Caco-2 (cell line): ENCODE data around the gene RAD51B. TPM values are rescaled to one million over a fixed set of nuclear protein-coding genes. Genes with fewer than 3 reads are reported as not detected.
A peak's percentile ranks its signal among the peaks of the same experiment; 100 is the strongest.

Experiments used
- BruUV-seq: library from RNA; stranded (reverse); fragments of 400-500 nt; replicated peaks from 2 replicates; lab custom pipeline; 2021; lab: Mats Ljungman, UMichigan
- CTCF ChIA-PET: fragments of 300-600 bp; sonication (Branson Sonifier 250); formaldehyde crosslinking; loops from one replicate; lab custom pipeline; 2022; ENCODE audit warnings: antibody characterized with exemption; lab: Charles Lee
- POLR2A ChIA-PET: fragments of 300-600 bp; sonication (Branson Sonifier 250); formaldehyde crosslinking; loops from one replicate; lab custom pipeline; 2022; ENCODE audit warnings: antibody characterized with exemption; lab: Charles Lee
- DNase-seq, 2 experiments: peaks; one replicate each; pipeline versions ENCODE4 v3.0.0 to v3.0.0-alpha.2; 2020 to 2022
- H3K27me3 ChIP-seq: replicated peaks from 2 replicates; pipeline ENCODE4 v1.6.0; 2011; ENCODE audit warnings: low read length; ENCODE audit not compliant: control insufficient read depth, insufficient read depth
- H3K36me3 ChIP-seq: 2 replicates; pipeline ENCODE4 v1.5.1; 2011; ENCODE audit warnings: low read length; ENCODE audit not compliant: control insufficient read depth, insufficient read depth
- H3K4me1 ChIP-seq: fragments of 250-450 bp; sonication (Bioruptor Pico); 2 replicates; pipeline ENCODE4 v1.5.1; 2020; ENCODE audit warnings: mild to moderate bottlenecking
- H3K4me3 ChIP-seq: 2 replicates; pipeline ENCODE4 v1.5.1; 2011; ENCODE audit warnings: low read depth, mild to moderate bottlenecking, control low read depth, low read length
- H3K9me3 ChIP-seq: fragments of 250-450 bp; sonication (Bioruptor Pico); 2 replicates; pipeline ENCODE4 v1.5.1; 2020; ENCODE audit warnings: mild to moderate bottlenecking, moderate library complexity
- H3K27ac Mint-ChIP-seq: one replicate; pipeline ENCODE4 v1.8.0; 2022; ENCODE audit warnings: mixed read lengths; ENCODE audit not compliant: unreplicated experiment
- H3K27me3 Mint-ChIP-seq: one replicate; pipeline ENCODE4 v1.8.0; 2022; ENCODE audit warnings: mixed read lengths; ENCODE audit not compliant: insufficient read depth, unreplicated experiment
- H3K36me3 Mint-ChIP-seq: one replicate; pipeline ENCODE4 v1.8.0; 2022; ENCODE audit warnings: mild to moderate bottlenecking, mixed read lengths; ENCODE audit not compliant: insufficient read depth, unreplicated experiment
- H3K4me1 Mint-ChIP-seq: one replicate; pipeline ENCODE4 v1.8.0; 2022; ENCODE audit warnings: low read depth, mixed read lengths; ENCODE audit not compliant: unreplicated experiment
- H3K4me3 Mint-ChIP-seq: one replicate; pipeline ENCODE4 v1.8.0; 2022; ENCODE audit warnings: mild to moderate bottlenecking, moderate library complexity, mixed read lengths; ENCODE audit not compliant: unreplicated experiment
- H3K9me3 Mint-ChIP-seq: one replicate; pipeline ENCODE4 v1.8.0; 2022; ENCODE audit warnings: mixed read lengths; ENCODE audit not compliant: unreplicated experiment
- intact Hi-C: fragments of 100-400 bp; cut with micrococcal nuclease; formaldehyde crosslinking; loops from one replicate; pipeline ENCODE4 v1.10.0; 2022; ENCODE audit not compliant: unreplicated experiment
- total RNA-seq: library from RNA; stranded (reverse); gene quantifications from 2 replicates; pipeline ENCODE4 v1.2.3, GENCODE V29; 2022
- TF ChIP-seq, protein P1 (sequence below), 2 experiments: fragments of 200-600 bp in 1 of 2; IDR thresholded peaks; 1 replicate in 1 of 2; 2 replicates in 1 of 2; pipeline versions ENCODE4 v1.5.1 to v1.8.0; 2011 to 2022; ENCODE audit warnings: antibody characterized with exemption in 1 of 2, control low read depth in 1 of 2, inconsistent platforms in 1 of 2, low read depth in 1 of 2, low read length in 1 of 2, mild to moderate bottlenecking in 1 of 2, moderate library complexity in 1 of 2; ENCODE audit not compliant: insufficient read depth in 1 of 2, severe bottlenecking in 1 of 2, unreplicated experiment in 1 of 2

The RAD51B gene
- total RNA-seq, 1 experiment from 2014 or later = 16.7 TPM

DNA sequence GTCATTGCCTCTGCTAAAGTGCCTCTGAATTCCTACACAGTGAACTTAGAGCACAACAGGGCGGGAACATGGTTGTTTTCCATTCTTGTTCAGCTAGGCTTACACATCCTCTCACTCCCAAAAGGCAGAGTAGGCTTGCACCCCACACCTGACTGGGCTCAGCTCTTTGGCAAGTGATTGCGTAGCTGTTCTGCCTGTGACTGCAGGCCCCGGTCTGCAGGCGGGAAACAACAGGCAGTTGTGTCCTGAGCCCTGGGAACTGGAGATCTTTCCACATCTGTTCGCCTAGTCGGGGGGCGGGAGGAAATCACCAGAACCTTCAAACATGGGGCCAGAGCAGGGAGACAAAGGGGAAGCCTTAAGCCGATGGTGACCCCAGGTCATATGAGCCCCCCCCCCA lies 698.6 kb downstream of the RAD51B start:
- no peaks in the 10 kb centered on the region for H3K36me3 ChIP-seq
- peaks cover 59% of the 10 kb centered on the region for H3K4me1 ChIP-seq
- ChIA-PET POLR2A (no interaction called here), CTCF (no interaction called here)
- no peaks in the 10 kb centered on the region for H3K27me3 ChIP-seq
- no peak overlapping the region for H3K4me3 Mint-ChIP-seq
- no peak overlapping the region for H3K27ac Mint-ChIP-seq
- intact Hi-C loops = no loop called here
- DNase-seq = no peak
- TF ChIP-seq, protein P1, sequence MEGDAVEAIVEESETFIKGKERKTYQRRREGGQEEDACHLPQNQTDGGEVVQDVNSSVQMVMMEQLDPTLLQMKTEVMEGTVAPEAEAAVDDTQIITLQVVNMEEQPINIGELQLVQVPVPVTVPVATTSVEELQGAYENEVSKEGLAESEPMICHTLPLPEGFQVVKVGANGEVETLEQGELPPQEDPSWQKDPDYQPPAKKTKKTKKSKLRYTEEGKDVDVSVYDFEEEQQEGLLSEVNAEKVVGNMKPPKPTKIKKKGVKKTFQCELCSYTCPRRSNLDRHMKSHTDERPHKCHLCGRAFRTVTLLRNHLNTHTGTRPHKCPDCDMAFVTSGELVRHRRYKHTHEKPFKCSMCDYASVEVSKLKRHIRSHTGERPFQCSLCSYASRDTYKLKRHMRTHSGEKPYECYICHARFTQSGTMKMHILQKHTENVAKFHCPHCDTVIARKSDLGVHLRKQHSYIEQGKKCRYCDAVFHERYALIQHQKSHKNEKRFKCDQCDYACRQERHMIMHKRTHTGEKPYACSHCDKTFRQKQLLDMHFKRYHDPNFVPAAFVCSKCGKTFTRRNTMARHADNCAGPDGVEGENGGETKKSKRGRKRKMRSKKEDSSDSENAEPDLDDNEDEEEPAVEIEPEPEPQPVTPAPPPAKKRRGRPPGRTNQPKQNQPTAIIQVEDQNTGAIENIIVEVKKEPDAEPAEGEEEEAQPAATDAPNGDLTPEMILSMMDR (IDR thresholded peaks at IDR 0.05; ENCODE audit: insufficient read depth in 1 of 2, low read depth in 1 of 2, low read length in 1 of 2, severe bottlenecking in 1 of 2, unreplicated experiment in 1 of 2) = no peak
- H3K36me3 Mint-ChIP-seq = peaks cover 6% of the 10 kb centered on the region
- H3K9me3 ChIP-seq = no peaks in the 10 kb centered on the region
- H3K9me3 Mint-ChIP-seq = no peaks in the 10 kb centered on the region
- BruUV-seq = no TSS peak
- H3K4me3 ChIP-seq = no peak overlapping the region
- peaks cover 37% of the 10 kb centered on the region for H3K4me1 Mint-ChIP-seq
- H3K27me3 Mint-ChIP-seq = no peaks in the 10 kb centered on the region

DNA sequence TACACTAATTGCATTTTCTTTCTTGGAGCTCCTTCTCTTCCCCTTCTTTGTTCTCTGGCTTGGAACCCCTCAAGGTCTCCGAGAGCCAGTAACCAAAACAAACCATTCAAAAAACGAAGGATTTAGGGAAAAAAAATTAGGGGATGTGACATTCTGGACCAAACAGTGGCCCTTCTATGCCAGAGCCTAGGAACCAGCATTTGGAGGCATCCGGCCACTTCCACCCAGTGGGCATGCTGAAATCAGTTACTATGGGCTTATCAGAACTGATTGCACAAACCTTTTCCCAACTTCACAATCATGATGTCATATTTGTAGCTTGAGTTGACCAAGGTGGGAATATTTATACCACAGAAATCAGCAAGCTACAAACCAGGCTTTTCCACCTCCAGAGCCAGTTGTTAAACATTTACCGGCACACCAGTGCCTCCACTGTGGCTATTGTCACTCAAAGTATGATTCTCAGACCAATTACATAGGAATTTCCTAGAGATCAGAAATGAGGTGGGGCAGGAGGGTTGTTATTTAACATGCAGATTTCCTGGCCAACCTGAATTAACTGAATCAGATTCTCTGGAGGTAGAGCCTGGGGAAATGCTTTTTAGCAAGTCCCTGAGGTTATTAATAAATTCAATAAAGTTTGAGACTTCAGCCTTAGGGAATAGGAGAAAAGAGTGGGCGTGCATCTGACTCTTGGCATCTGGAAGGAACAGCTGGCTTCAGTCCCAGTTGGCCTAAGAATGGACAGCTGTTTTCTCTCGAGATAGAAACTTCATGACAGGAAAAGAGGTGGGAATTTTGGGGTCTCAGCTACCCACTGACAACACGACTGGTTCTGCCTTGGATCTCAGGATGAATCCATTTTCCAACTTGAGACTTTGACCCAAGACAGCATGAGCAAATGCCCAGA lies 699.4 kb downstream of the RAD51B start:
- Mint-ChIP-seq H3K27ac (peak overlapping the region; percentile 96), H3K4me3 (no peak overlapping the region), H3K4me1 (peaks cover 41% of the 10 kb centered on the region), H3K36me3 (peaks cover 6% of the 10 kb centered on the region), H3K27me3 (no peaks in the 10 kb centered on the region), H3K9me3 (no peaks in the 10 kb centered on the region)
- intact Hi-C loops = no loop called here
- TF ChIP-seq, protein P1 (IDR thresholded peaks at IDR 0.05; ENCODE audit: insufficient read depth in 1 of 2, low read depth in 1 of 2, low read length in 1 of 2, severe bottlenecking in 1 of 2, unreplicated experiment in 1 of 2) = no peak
- no peaks in the 10 kb centered on the region for H3K27me3 ChIP-seq
- no peak overlapping the region for H3K4me3 ChIP-seq
- H3K9me3 ChIP-seq = no peaks in the 10 kb centered on the region
- H3K36me3 ChIP-seq = no peaks in the 10 kb centered on the region
- H3K4me1 ChIP-seq = peaks cover 60% of the 10 kb centered on the region
- ChIA-PET CTCF (interaction anchor here (0.6 kb wide), 1 partner anchor 117 kb away, joined by 3 read pairs; no protein-coding TSS in a partner anchor), POLR2A (no interaction called here)
- DNase-seq = peak in 1 of 2 experiments; percentile 11
- BruUV-seq = no TSS peak

DNA sequence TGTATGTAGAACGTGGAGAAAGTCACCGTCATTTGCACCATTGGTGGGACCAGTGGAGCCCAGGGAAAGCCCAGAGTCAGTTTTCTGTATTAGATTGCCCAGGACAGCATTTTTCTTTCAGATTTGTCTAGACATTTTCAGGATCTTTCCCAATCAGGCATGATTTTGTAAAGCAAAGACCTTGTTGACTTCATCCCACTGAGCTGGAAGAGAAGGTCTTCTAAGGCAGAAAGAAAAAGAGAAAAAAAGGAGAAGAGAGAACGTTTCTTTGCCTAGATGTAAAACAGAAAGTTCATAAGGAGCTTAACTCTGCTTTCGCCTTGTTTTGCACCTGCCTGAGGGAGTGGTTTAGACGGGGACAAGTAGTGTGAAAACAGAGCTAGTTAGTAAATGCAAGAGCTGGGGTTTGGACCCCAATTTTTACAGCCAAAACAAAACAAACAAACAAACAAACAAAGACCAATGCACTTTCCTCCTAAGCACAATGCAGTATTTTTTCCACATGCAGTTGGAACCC lies 700.1 kb downstream of the RAD51B start:
- peaks cover 41% of the 10 kb centered on the region for H3K4me1 Mint-ChIP-seq
- Histone ChIP-seq H3K27me3 (no peaks in the 10 kb centered on the region), H3K36me3 (no peaks in the 10 kb centered on the region), H3K4me1 (peaks cover 53% of the 10 kb centered on the region), H3K4me3 (no peak overlapping the region), H3K9me3 (no peaks in the 10 kb centered on the region)
- intact Hi-C loops = loop anchor here (2.0 to 10.0 kb wide), 2 partner anchors 57 to 275 kb away; partner anchors contain the start of gene ZFP36L1
- TF ChIP-seq, protein P1 (IDR thresholded peaks at IDR 0.05; ENCODE audit: insufficient read depth in 1 of 2, low read depth in 1 of 2, low read length in 1 of 2, severe bottlenecking in 1 of 2, unreplicated experiment in 1 of 2) = no peak
- H3K4me3 Mint-ChIP-seq = no peak overlapping the region
- BruUV-seq = no TSS peak
- H3K36me3 Mint-ChIP-seq = peaks cover 6% of the 10 kb centered on the region
- H3K9me3 Mint-ChIP-seq = no peaks in the 10 kb centered on the region
- CTCF ChIA-PET = interaction anchor here (1.9 kb wide), 1 partner anchor 270 kb away, joined by 6 read pairs; no protein-coding TSS in a partner anchor
- POLR2A ChIA-PET = no interaction called here
- no peaks in the 10 kb centered on the region for H3K27me3 Mint-ChIP-seq
- peak overlapping the region; percentile 96 for H3K27ac Mint-ChIP-seq
- DNase-seq = no peak
